Head of caudate nucleus (tissue), 42 donors: ENCODE data around the gene MCU.
A peak's percentile ranks its signal among the peaks of the same experiment; 100 is the strongest.
"Not testable (repeated sequence)": the region's sequence is repeated elsewhere in the genome, so short reads cannot be mapped to it uniquely, and the experiment has no call there.

Source experiments
- DNase-seq, 42 donors: peaks; one replicate each; pipeline versions ENCODE4 v3.0.0 to v3.0.0-alpha.2; 2020 to 2021; ENCODE audit warnings: mixed read lengths in 7 of 42
- intact Hi-C: fragments of 100-400 bp; cut with DNase I; formaldehyde crosslinking; loops from one replicate; pipeline ENCODE4 v1.15.0; 2022

Gene MCU

DNA sequence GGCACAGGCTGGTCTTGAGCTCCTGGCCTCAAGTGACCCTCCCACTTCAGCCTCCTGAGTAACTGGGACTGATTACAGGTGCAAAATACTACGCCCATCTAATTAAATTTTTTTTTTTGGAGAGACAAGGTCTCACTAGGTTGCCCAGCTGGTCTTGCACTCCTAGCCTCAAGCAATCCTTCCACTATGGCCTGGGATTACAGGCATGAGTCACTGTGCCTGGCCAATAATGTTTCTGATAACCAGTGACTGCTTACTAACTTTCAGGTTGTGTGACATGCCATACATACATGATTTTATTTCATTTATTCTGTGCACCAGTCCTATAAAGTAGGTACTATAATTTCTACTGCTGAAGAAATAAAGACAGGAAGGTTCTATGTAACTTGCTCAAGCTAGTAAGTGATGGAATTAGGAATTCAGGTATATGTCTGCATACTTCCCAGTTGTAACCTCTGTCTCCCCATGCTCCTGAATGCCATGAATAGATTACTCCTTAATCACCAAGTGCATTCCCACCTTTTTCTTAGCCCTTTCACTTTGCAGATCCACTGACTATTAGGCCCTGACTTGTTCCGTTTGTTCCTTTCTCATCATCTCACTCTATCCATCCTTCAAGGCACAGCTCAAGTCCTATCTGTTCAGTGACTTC lies 28.1 kb downstream of the MCU start:
- intact Hi-C loops: no loop called here
- DNase-seq: no peak

DNA sequence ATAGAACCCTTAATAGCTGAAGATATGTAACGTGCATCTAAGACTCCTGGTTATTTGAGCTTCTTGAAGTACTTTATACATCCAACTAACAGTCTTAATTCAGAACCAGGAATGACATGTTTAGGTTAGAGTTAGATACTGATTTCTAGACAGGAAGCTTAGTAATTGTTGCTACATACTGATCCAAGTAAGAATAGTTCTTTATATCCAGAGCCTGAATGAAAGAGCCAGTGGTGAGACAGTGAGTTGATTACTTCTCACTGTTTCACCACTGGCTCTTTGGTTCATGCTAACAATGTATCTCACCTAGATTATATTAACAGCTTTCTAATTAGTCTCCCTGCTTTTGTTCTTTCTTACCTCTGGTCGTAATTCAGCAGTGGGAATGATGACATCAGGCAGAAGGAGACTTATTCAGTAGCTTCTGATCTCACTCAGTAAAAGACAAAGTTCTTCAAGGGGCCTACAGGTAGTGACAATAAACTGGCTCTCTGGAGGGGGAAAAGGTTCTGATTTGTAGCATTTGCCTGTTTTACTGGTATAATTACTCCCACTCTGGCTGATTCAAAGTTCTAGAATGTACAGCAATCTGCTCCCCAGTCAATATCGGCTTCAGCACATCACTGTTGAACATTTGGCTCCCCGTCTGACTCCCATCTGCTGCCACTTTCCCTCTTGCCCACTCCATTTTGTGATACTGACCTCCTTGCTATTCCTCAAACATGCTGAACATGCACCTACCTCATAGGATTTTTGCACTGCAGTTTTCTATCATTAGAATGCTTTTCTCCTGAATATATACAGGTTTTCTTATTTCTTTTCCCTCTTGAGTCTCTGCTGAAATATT lies 29.1 kb downstream of the MCU start:
- intact Hi-C loops: no loop called here
- DNase-seq: no peak

DNA sequence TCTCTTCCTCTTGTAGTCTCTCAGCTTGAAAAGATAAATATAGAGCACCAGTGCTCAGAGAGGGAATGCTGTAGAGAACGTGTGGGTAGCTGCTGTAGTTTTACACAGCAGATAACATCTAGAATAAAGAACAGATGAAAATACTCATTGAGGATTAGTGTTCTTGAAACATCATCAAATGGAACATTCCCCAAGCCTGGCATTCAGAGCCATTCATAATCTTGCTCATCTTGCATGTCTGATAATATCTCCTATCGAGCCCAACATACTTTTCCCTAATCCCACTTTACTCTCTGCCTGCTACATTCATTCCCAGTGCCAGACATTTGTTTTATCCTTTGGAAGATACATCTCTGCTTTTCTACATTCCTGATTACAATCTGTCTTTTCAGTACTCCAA lies 35.2 kb downstream of the MCU start:
- intact Hi-C loops: no loop called here
- peak in 6 of 42 donors; percentile 3 to 51 (median 16) for DNase-seq

- intact Hi-C loops: no loop called here
- DNase-seq: no peak
These were observed 36.5 kb downstream of the MCU start for GRCh38 chr10:72728462-72728861.

GRCh38 chr10:72729528-72729927 lies 37.6 kb downstream of the MCU start:
- no peak for DNase-seq
- intact Hi-C loops: no loop called here

DNA sequence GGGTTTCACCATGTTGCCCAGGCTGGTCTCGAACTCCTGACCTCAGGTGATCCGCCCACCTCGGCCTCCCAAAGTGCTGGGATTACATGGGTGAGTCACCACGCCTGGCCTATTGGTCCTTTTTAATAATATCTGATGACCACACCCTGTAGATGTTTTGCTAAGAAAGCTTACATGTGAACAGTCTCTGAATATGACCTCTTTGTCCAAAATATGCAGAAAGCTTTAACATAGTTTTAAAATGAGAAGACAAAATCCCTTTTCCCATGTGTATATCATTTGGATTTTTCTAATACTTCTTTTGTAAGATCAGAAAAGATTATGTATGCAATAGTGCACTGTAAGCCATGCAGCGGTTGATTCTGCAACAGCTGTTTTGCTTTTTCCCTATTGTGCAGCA lies 38.5 kb downstream of the MCU start:
- DNase-seq: no peak
- intact Hi-C loops: no loop called here

DNA sequence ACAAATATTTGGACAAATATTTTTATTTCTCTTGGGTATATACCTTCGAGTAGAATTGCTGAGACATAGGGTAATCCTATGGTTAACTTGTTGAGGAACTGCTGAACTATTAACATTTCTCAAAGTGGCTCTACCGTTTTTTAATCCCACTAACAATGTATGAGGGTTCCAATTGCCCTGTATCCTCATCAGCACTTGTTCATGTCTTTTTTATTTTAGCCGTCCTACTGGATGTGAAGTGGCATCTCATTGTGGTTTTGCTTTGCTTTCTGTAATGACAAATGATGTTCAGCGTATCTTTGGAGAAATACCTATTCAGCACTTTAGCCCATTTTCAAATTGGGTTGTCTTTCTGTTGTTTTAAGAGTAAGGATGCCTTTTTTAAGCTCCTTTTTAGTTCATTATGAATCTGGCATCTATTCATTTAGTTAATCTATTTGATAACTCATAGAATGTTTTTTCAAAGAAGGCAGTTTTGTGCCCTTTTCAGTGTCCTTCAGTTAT lies 40.0 kb downstream of the MCU start:
- intact Hi-C loops: no loop called here
- no peak for DNase-seq

DNA sequence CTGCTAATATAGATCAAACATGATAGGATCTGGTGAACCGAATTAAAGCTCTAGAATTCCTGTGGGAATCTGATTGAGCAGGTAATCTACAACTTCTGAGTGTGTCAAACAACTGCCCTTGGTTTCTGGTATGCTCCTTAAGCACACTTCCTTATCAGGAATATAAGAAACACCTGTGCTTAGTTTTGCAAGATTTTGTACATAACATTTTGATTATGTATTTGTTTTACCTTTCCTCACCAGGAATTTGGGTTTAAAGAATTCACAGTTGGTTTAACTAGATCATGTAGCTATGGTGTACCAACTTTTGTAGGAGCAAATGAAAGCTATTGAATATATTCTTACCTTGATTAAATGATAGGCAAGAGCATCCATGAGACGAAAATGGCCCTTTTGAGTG lies 40.6 kb downstream of the MCU start:
- intact Hi-C loops: no loop called here
- DNase-seq: no peak

GRCh38 chr10:72733989-72734388 lies 42.0 kb downstream of the MCU start:
- intact Hi-C loops: no loop called here
- no peak for DNase-seq

DNA sequence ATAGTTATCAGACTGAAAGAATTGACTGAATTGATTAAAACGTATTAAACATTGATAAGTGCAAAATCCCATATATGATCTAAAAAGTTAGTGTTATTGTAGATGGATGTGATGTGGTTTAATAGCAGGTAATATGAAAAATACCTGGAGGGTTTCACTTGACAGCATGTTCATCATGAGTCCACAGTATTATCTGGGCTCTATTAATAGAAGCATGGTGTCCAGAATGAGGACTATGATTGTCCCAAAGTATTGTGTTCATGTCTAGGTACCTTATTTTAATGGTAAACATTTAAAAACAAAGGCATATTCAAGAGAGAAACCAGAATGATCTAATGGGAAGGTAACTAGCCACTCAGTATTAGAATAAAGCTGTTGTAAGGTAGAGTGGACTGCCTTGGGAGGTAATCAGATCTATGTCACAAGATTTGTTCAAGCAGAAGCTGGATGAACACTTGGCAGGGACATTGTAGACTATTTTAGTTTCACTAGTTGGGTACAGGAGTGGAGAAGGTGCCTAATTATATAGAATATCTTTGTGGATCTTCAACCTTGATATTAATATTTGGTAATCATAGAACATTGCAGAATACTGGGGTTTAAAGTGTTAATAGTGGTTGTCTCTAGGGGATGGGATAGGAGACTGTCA lies 43.5 kb downstream of the MCU start:
- DNase-seq: no peak
- intact Hi-C loops: no loop called here

GRCh38 chr10:72736176-72736827 lies 44.4 kb downstream of the MCU start:
- no peak for DNase-seq

GRCh38 chr10:72736828-72737220 lies 44.9 kb downstream of the MCU start:
- DNase-seq: no peak
- intact Hi-C loops: no loop called here

More at GRCh38 chr10:72736176-72736827, 44.4 kb downstream of the MCU start:
- intact Hi-C loops: no loop called here

DNA sequence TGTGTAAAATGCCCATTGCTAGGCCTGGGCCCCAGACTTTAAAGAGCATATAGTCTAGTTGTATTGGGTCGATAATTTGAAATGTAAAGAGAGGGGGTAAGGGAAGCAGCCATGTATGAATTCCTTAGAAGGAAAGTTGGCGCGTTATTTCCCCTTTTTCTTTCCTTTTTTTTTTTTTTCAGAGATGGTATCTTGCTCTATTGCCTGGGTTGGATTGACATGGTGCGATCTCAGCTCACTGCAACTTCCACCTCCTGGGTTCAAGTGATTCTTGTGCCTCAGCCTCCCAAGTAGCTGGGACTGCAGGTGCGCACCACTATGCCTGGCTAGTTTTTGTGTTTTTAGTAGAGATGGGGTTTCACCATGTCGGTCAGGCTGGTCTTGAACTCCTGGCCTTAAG lies 45.4 kb downstream of the MCU start:
- DNase-seq, intact Hi-C loops: not testable (repeated sequence)

GRCh38 chr10:72738486-72738885 lies 46.5 kb downstream of the MCU start:
- intact Hi-C loops: no loop called here
- no peak for DNase-seq

- DNase-seq: peak in 3 of 42 donors; percentile 7 to 42 (median 15)
- intact Hi-C loops: no loop called here
These were observed 48.6 kb downstream of the MCU start for GRCh38 chr10:72740528-72740927.

- intact Hi-C loops: no loop called here
- DNase-seq: no peak
These were observed 50.1 kb downstream of the MCU start for GRCh38 chr10:72742092-72742491.

GRCh38 chr10:72742797-72743196 lies 50.9 kb downstream of the MCU start:
- DNase-seq: no peak
- intact Hi-C loops: no loop called here

DNA sequence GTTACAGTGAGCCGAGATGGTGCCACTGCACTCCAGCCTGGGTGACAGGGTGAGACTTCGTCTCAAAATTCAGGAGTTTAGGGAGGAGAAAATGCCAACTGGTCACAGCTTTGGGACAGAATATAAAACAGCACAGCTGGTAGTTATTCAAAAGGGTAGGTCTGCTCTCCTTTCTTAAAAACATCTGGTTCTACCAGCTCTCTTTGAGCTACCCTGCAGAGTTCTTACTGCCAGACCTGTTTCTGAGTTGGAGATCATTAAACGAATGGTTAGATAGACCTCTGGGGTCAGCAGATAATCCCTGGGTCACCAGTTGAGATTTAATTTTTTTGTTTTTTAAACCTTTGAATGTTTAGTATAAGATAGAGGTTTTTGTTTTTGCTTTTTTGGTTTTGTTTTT lies 52.6 kb downstream of the MCU start:
- DNase-seq: no peak
- intact Hi-C loops: no loop called here
